Central memory CD8-positive, alpha-beta T cell (primary cell): ENCODE measurements around the gene PRKAR1A.

Source experiments
- ATAC-seq: fragments of 150-1000 bp; cut with Tn5 transposase; replicated peaks from 2 replicates; pipeline ENCODE4 v1.10.0; 2022; ENCODE audit warnings: mild to moderate bottlenecking, moderate FRiP score, moderate number of reproducible peaks; ENCODE audit not compliant: poor library complexity, severe bottlenecking; ENCODE audit errors: extremely low read depth
- DNase-seq, 2 donors: peaks; one replicate each; pipeline ENCODE4 v3.0.0; 2021; ENCODE audit warnings: low spot score in 2 of 2
- H3K27ac Mint-ChIP-seq: one replicate; pipeline ENCODE4 v1.8.0; 2022; ENCODE audit warnings: low read depth, mild to moderate bottlenecking, moderate library complexity, mixed read lengths
- H3K27me3 Mint-ChIP-seq: one replicate; pipeline ENCODE4 v1.8.0; 2022; ENCODE audit warnings: mixed read lengths
- H3K36me3 Mint-ChIP-seq: one replicate; pipeline ENCODE4 v1.8.0; 2022; ENCODE audit warnings: mild to moderate bottlenecking, moderate library complexity, mixed read lengths; ENCODE audit not compliant: insufficient read depth
- H3K4me1 Mint-ChIP-seq: one replicate; pipeline ENCODE4 v1.8.0; 2022; ENCODE audit warnings: mixed read lengths
- H3K4me3 Mint-ChIP-seq: one replicate; pipeline ENCODE4 v1.8.0; 2022; ENCODE audit warnings: mild to moderate bottlenecking, moderate library complexity, mixed read lengths
- H3K9me3 Mint-ChIP-seq: one replicate; pipeline ENCODE4 v1.8.0; 2022; ENCODE audit warnings: mixed read lengths

Gene PRKAR1A

DNA sequence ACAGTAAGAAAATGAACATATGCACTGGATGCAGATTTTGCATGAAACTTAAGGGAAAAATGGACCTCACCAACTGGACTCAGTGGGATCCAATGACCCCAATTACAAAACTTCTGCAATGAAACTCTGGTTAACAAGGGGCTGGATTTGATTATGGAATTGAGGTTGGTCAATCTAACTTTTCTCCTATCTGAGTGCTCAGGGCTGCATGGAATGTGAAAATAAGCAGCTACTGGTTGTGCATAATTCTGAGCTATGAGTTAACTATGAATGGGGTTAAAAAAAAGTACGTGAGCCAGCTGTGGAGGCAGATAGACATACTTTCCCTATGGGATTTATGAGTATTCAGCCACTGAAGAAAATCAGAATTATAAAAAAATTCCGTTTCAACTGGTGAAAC, 79.8 kb downstream of the PRKAR1A start:
- Mint-ChIP-seq H3K36me3 (no peaks in the 10 kb centered on the region), H3K27me3 (peaks cover 84% of the 10 kb centered on the region), H3K27ac (no peak overlapping the region), H3K9me3 (no peaks in the 10 kb centered on the region), H3K4me3 (no peak overlapping the region), H3K4me1 (no peaks in the 10 kb centered on the region)
- ATAC-seq (no peak), DNase-seq (no peak)

DNA sequence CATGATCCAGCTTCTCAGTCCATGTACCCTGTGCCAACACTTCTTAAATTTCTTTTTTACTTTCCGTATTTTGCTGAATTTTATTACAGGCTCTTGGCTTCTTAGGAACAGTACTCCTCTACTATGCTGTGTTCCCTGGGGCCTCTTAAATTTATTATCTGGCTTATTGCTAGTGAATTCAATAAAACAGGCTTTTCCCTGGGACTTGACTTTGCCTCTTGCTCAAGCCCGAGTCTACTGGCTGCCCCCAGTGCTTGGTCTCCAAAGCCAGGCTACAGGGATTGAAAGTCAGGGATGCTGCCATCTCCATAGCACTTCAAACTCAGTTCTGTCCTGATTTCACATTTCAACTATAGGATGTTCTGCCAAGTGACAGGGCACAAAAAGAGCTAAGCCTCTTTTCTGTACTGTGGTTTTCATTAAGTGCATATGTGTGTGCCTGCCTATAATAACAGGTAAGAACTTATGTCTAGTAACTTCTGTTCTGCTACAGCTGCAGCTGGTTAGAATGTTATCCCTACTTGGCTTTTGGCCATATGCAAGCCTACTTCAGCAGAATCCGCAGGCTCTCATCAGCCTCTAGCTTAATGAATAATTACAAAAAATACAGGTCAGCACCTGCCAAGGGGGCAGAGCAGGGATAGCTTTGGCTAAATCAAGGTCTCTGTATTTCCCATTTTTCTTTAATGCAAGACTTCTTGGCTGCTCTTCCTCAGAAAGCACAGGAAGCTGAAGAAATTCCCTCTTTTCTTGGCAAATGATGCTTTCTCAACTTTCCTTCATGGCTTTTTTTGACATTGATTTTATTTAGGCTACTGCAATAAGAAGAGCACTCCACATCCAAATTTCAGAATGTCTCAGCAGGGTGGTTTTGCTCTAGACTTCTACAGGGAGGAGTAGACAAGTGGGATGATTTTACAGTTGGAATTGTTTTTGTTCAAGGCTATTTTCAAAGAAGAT, 80.7 kb downstream of the PRKAR1A start:
- no peak overlapping the region for H3K4me3 Mint-ChIP-seq
- ATAC-seq = no peak

GRCh38 chr17:68594552-68594951, 82.3 kb downstream of the PRKAR1A start:
- peaks cover 2% of the 10 kb centered on the region for H3K4me1 Mint-ChIP-seq
- no peaks in the 10 kb centered on the region for H3K9me3 Mint-ChIP-seq
- H3K27me3 Mint-ChIP-seq = peaks cover 92% of the 10 kb centered on the region
- H3K27ac Mint-ChIP-seq = no peak overlapping the region
- DNase-seq (no peak), ATAC-seq (no peak)
- H3K36me3 Mint-ChIP-seq = no peaks in the 10 kb centered on the region
- no peak overlapping the region for H3K4me3 Mint-ChIP-seq

More for the DNA sequence above, 80.7 kb downstream of the PRKAR1A start:
- Mint-ChIP-seq H3K27me3 (peaks cover 84% of the 10 kb centered on the region), H3K27ac (no peak overlapping the region), H3K36me3 (no peaks in the 10 kb centered on the region), H3K9me3 (no peaks in the 10 kb centered on the region), H3K4me1 (no peaks in the 10 kb centered on the region)
- no peak for DNase-seq

DNA sequence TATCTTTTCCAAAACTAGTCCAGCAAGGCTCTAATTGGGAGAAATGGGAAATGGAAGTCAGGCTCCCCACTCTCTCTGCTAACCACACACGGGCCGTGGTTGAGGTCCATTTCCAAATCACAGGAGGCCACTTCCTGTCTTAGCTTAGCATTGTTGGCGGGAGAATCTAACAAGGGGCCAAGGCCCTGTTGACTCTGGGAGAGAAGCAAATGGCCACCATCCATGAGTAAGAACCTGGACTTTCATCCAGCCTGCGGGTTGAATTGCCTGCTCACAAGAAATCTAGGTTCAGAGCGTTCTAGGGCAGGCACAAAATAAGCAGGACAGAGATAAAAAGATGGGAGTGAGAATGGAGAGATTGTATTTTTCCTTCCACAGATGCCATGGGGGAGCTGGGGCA, 83.3 kb downstream of the PRKAR1A start:
- Mint-ChIP-seq H3K9me3 (no peaks in the 10 kb centered on the region), H3K4me3 (no peak overlapping the region), H3K36me3 (no peaks in the 10 kb centered on the region), H3K4me1 (peaks cover 5% of the 10 kb centered on the region), H3K27me3 (peaks cover 97% of the 10 kb centered on the region), H3K27ac (no peak overlapping the region)
- DNase-seq (no peak), ATAC-seq (no peak)

DNA sequence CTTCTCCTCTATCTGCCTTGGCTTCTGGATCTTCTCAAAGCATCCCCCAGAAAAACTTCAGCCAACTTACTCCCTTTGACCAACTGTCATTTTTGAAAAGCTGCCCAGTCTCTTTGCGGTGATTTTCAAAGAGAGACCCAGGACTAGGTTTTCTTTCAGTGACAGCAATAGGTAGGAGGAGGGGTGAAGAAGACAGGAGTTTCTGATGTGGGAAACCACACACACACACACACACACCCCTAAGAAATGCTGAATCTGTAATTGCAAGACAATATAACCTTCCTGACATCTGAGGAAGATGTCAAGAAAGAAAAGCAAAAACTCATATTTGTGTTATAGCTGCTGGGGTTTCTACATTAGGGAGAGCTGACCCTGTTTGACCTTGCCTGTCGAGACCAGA, 83.8 kb downstream of the PRKAR1A start:
- no peak for DNase-seq
- Mint-ChIP-seq H3K27me3 (peaks cover 92% of the 10 kb centered on the region), H3K4me3 (no peak overlapping the region), H3K9me3 (no peaks in the 10 kb centered on the region), H3K36me3 (no peaks in the 10 kb centered on the region), H3K4me1 (peaks cover 5% of the 10 kb centered on the region), H3K27ac (no peak overlapping the region)
- ATAC-seq = no peak

DNA sequence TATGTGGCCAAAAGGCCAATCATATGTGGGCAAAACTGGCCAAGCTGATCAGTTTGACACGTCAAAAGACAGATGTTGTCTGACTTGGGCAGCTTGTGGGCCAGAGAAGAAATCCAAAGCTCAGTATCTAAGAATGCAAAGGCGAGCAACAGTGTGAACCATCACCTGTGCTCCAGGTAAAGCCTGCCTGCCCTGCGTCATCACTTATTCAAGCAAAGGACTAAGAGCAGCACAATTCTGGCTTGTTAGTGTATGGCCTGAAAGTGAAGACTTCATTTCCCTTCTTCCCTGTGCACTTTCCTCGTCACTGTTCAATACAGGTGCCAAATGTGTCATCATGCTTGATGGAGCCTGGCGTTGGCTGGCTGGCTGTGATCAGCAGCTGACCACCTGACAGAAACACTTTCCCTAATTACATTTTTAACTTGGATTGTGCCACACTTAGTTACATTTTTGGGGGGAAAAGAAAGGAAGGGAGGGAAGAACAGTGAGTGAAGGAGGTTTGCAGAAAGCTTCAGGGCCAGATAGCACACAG, 84.2 kb downstream of the PRKAR1A start:
- Mint-ChIP-seq H3K4me1 (peaks cover 5% of the 10 kb centered on the region), H3K27ac (no peak overlapping the region), H3K27me3 (peaks cover 91% of the 10 kb centered on the region), H3K9me3 (no peaks in the 10 kb centered on the region), H3K4me3 (no peak overlapping the region), H3K36me3 (no peaks in the 10 kb centered on the region)
- DNase-seq (no peak), ATAC-seq (no peak)

DNA sequence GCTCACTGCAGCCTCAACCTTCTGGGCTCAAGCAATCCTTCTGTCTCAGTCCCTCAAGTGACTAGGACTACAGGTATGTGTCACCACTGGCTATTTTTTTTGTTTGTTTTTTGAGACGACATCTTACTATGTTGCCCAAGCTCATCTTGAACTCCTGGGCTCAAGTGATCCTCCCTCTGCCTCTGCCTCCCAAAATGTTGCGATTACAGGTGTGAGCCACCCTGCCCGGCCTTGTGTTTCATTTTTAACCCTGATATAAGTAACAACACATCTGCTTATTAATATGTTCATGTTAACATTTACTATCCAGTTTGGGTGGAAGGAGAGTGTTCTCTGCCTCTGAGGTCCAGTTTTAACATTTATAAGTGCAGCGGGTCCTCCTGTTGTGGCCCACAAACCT, 85.8 kb downstream of the PRKAR1A start:
- Mint-ChIP-seq H3K27me3 (peaks cover 91% of the 10 kb centered on the region), H3K36me3 (peaks cover 5% of the 10 kb centered on the region)

DNA sequence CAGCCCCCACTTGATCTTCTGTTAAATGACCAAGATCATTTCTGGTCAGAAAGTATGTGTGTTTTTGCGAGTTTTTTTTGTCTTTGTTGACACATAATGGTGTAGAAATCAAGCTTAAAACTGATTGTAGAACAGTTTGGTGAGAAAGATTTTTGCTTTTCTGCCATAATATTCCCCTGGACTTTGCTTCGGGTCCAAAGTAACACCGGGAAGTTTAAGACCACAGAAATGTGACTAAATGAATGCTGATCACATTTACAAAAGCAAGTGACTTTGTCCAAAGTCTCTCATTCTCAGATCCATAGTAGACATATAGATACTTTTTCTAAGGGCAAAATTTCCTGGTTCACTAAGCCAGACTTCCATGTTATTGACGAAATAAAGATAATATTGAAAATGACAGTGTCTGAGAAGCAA, 86.3 kb downstream of the PRKAR1A start:
- Mint-ChIP-seq H3K36me3 (peaks cover 5% of the 10 kb centered on the region), H3K9me3 (no peaks in the 10 kb centered on the region), H3K27me3 (peaks cover 91% of the 10 kb centered on the region), H3K4me3 (no peak overlapping the region), H3K27ac (no peak overlapping the region), H3K4me1 (peaks cover 5% of the 10 kb centered on the region)
- ATAC-seq (no peak), DNase-seq (no peak)

More for the DNA sequence above, 85.8 kb downstream of the PRKAR1A start:
- Mint-ChIP-seq H3K27ac (no peak overlapping the region), H3K4me1 (peaks cover 5% of the 10 kb centered on the region), H3K4me3 (no peak overlapping the region), H3K9me3 (no peaks in the 10 kb centered on the region)
- no peak for ATAC-seq
- no peak for DNase-seq

DNA sequence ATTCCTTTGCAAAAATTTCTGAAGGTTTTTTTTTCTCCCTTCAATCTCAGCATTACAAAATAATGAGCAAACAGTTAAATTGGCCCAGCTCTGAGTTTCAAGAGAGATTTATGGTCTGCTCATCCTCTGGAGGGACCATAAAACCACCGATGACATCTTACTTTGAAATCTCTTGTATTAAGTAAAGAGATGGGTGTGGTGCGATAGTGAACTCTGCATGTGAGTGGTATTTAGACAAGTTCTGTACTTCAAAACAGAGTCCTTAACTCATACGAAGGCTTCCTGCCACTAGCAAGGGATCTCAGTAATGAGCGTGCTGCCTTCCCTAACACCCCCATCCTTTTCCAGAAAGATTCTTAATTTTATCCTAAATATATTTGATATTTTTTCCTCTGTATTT, 86.9 kb downstream of the PRKAR1A start:
- Mint-ChIP-seq H3K4me3 (no peak overlapping the region), H3K4me1 (peaks cover 5% of the 10 kb centered on the region)
- ATAC-seq = no peak

GRCh38 chr17:68599552-68600066, 87.4 kb downstream of the PRKAR1A start:
- no peaks in the 10 kb centered on the region for H3K9me3 Mint-ChIP-seq
- DNase-seq = no peak
- ATAC-seq = no peak

More for the DNA sequence above, 86.9 kb downstream of the PRKAR1A start:
- no peak for DNase-seq
- peaks cover 5% of the 10 kb centered on the region for H3K36me3 Mint-ChIP-seq
- H3K27ac Mint-ChIP-seq = no peak overlapping the region
- peaks cover 91% of the 10 kb centered on the region for H3K27me3 Mint-ChIP-seq
- no peaks in the 10 kb centered on the region for H3K9me3 Mint-ChIP-seq

GRCh38 chr17:68600067-68600930, 88.1 kb downstream of the PRKAR1A start:
- Mint-ChIP-seq H3K4me3 (peak overlapping the region; percentile 62), H3K27ac (no peak overlapping the region), H3K36me3 (peaks cover 5% of the 10 kb centered on the region), H3K4me1 (peaks cover 5% of the 10 kb centered on the region), H3K27me3 (peaks cover 89% of the 10 kb centered on the region), H3K9me3 (no peaks in the 10 kb centered on the region)
- no peak for ATAC-seq
- no peak for DNase-seq

More at GRCh38 chr17:68599552-68600066, 87.4 kb downstream of the PRKAR1A start:
- Mint-ChIP-seq H3K27me3 (peaks cover 89% of the 10 kb centered on the region), H3K4me1 (peaks cover 5% of the 10 kb centered on the region), H3K27ac (no peak overlapping the region), H3K4me3 (peak overlapping the region; percentile 62), H3K36me3 (peaks cover 5% of the 10 kb centered on the region)
